ENCODE results near the gene FBXO21. TPM values are rescaled to one million over a fixed set of nuclear protein-coding genes. Genes with fewer than 3 reads are reported as not detected.

Gene FBXO21
- total and polyA plus RNA-seq, 9 donors = 47.8 to 287 (median 116) TPM

DNA sequence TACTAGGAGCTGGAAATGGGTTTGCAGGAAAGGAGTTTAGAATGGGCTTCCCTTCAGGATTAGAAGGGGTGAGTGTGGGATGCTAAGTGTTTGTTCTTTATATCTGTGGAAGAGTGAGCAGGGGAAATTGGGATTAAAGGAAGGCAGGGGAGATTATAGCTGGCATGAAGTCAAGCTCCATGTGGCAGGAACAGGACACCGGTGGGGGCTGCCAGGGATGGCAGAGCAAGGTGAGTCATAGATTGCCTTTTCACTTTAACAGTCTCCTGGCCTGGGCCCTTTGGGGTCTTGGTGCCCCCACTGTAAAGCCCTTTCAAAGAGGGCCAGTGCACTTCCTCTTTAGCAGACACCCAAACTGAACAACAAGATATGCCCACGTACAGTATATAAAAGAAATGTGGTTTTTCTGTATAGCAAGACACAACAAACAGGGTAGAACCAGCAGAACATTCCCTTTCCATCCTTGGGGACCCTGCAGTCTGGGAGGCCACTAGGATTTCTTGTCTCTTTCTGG, 23.1 kb upstream of the FBXO21 start:
- H3K4me3 ChIP-seq = no peak overlapping the region
- H3K9me3 ChIP-seq = no peaks in the 10 kb centered on the region
- H3K27ac ChIP-seq = no peak overlapping the region
- intact Hi-C loops (cut with DNase I) = loop anchor here in 3 of 4 donors (5.0 kb wide), 1 partner anchor 624 kb away; no protein-coding TSS in a partner anchor
- no peaks in the 10 kb centered on the region for H3K4me1 ChIP-seq (ENCODE audit: insufficient read depth)
- TF ChIP-seq CTCF (IDR thresholded peaks at IDR 0.05) = no peak
- TF ChIP-seq EP300 (IDR thresholded peaks at IDR 0.05) = no peak
- TF ChIP-seq POLR2A (IDR thresholded peaks at IDR 0.05) = no peak
- no peak for DNase-seq
- no peaks in the 10 kb centered on the region for H3K27me3 ChIP-seq
- 17 to 27% (median 20%) methylated on average over 2 of the region's 2 CpGs for WGBS, 3 donors
- H3K36me3 ChIP-seq = no peaks in the 10 kb centered on the region

DNA sequence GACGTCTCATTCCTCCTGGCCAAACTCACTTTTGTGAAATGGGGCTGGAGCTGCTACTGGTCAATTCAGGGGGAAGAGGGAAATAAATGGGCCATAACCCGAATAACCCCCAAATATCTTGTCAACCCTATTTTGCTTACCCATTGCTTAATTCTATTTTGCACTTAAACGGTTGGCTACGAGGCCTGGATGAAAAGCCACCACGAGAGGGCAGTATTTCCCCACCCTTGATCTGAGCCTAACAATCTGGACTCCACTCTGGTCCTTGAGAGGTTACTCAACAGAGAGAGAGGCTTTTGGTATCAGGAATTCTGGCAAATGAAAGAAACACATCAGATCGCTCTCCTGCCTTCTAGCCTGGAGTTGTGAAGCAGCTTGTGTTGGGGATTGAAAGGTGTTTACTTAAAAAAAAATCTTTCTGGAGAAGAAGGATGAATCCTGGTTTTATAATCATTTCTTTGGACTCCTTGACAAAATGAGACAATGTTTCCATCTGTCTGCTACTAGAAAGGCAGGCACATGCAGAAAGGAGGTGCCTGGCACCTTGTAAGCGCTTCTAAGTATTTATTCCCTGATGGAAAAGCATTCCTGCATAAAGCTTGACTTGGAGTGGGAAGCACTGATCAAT, 22.4 kb upstream of the FBXO21 start:
- 13 to 15% (median 13%) methylated on average over 7 of the region's 7 CpGs for WGBS, 3 donors
- H3K36me3 ChIP-seq = no peaks in the 10 kb centered on the region

DNA sequence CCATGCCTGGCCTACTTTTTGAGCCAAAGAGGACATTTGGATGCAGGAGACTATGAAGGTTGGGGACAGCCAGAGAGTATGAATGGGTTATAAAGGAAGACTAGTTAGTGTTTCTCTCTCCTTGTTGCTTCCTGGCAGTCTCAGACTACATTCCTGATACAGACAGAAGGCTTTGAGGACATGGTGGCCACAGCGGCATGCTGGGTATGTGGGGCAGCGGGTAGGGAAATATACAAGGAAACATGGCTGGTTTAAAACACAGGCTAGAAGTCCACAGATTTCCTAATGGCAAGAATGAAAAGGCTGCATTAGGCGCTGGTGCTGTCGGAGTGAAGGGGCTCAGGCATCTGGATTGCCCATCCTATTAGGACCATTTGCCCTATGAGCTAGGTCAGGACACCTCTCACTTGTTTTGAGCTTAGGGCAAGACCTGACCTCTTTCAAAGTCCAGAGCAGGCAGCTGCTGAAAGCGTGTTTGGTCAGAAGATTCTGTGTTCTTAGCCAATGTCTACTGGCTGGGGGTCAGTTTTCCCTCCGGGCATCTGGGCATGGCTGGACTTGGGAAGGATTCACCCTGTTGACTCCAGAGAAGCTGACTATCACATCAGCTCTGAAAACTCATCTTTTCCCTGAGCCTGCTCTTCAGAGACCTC, 20.1 kb upstream of the FBXO21 start:
- Histone ChIP-seq H3K27me3 (no peaks in the 10 kb centered on the region), H3K9me3 (no peaks in the 10 kb centered on the region), H3K36me3 (no peaks in the 10 kb centered on the region), H3K4me1 (ENCODE audit: insufficient read depth) (no peaks in the 10 kb centered on the region), H3K4me3 (no peak overlapping the region), H3K27ac (no peak overlapping the region)
- 80 to 86% (median 81%) methylated on average over 6 of the region's 6 CpGs for WGBS, 3 donors
- no peak for DNase-seq
- intact Hi-C loops (cut with DNase I) = loop anchor here in 3 of 4 donors (5.0 kb wide), 1 partner anchor 627 kb away; no protein-coding TSS in a partner anchor
- TF ChIP-seq EP300 (IDR thresholded peaks at IDR 0.05) (no peak), POLR2A (IDR thresholded peaks at IDR 0.05) (no peak), CTCF (IDR thresholded peaks at IDR 0.05) (no peak)

More for the DNA sequence above, 22.4 kb upstream of the FBXO21 start:
- DNase-seq = peak; percentile 70 to 84 (median 81)
- Histone ChIP-seq H3K27ac (no peak overlapping the region), H3K4me1 (ENCODE audit: insufficient read depth) (no peaks in the 10 kb centered on the region), H3K27me3 (no peaks in the 10 kb centered on the region), H3K4me3 (no peak overlapping the region), H3K9me3 (no peaks in the 10 kb centered on the region)
- intact Hi-C loops (cut with DNase I) = loop anchor here in 3 of 4 donors (5.0 kb wide), 1 partner anchor 625 kb away; no protein-coding TSS in a partner anchor
- TF ChIP-seq CTCF (IDR thresholded peaks at IDR 0.05) (peak; percentile 67 to 76 (median 71)), EP300 (IDR thresholded peaks at IDR 0.05) (no peak), POLR2A (IDR thresholded peaks at IDR 0.05) (no peak)

DNA sequence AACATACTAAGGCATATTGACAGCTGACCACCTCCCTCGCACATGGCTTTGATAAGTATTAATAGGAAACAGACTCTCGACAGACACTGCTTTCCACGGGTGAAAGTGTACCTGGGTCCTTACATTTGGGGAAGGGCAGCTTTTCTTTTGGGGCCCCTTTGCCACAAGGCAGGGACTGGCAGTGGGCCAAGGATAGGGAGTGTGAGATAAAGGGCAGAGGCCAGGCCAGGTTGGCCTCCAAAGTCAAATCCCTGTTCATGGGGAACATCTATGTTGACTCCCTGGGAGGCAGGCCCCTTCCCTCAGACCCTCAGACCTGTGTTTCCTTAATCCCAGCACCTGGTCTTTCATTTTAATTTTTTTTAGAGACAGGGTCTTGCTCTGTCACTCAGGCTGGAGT, 19.4 kb upstream of the FBXO21 start:
- Histone ChIP-seq H3K27ac (no peak overlapping the region), H3K36me3 (no peaks in the 10 kb centered on the region), H3K27me3 (no peaks in the 10 kb centered on the region), H3K4me3 (no peak overlapping the region), H3K9me3 (no peaks in the 10 kb centered on the region), H3K4me1 (ENCODE audit: insufficient read depth) (no peaks in the 10 kb centered on the region)
- no peak for TF ChIP-seq EP300 (IDR thresholded peaks at IDR 0.05)
- no peak for DNase-seq
- WGBS, 3 donors = 67 to 69% (median 67%) methylated on average over 3 of the region's 3 CpGs
- intact Hi-C loops (cut with DNase I) = loop anchor here in 3 of 4 donors (5.0 kb wide), 1 partner anchor 628 kb away; no protein-coding TSS in a partner anchor
